C4-2B (cell line): ENCODE data around the gene EFEMP2.

Experiments used
- H3K27ac ChIP-seq: fragments of 450-650 bp; 2 replicates; pipeline ENCODE4 v1.5.1; 2017
- ZFX ChIP-seq: fragments of 450-650 bp; IDR thresholded peaks from 2 replicates; pipeline ENCODE4 v1.6.1; 2017
- TF ChIP-seq, protein P1 (sequence below): fragments of 450-650 bp; conservative IDR thresholded peaks from 2 replicates; pipeline ENCODE4 v1.5.1; 2017; ENCODE audit warnings: mild to moderate bottlenecking

EFEMP2 gene

DNA sequence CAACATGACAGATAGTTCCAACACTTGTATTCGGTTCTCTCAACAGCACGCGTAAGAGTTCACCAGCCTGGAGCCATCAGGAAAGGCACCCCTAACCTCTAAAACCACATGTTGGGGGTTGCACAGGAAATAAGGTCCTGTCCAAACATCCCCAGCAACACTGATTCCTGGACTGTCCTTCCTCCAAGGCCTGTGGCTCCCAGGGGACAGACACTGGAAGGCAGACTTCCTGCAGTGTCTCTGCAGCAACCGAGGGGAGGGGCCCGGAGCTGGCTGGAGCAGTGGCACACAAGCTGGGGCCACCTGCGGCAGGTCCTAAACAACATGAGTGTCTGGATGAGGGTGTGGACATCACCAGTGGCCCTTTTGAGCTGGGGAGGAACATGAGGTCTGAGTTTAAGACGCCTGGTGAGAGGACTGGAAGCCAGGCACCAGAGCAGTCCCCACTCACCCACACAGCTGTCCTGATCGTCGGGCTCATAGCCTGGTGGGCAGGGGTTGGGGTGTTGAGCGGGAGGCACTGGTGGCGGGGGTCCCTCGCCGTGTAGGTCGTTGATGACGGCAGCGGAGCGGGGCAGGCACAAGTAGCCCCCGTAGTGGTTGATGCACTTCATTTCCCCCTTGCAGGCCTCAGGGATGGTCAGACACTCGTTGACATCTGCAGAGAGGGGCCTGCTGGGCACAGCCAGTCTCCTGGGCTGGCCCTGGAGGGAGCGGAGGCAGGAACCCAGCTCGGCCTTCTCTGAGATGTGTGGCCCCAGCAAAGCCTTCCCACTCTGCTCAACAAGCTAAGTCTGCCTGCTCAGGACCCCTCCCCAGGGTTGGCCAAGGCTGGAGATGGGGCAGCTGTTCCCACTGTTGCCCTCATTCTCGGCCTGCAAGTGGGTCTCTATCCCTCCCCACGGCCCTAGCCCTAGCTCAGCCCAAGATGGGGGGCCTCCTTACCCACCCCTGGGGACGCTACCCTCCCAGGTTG, 1.6 kb downstream of the EFEMP2 start:
- TF ChIP-seq, protein P1, sequence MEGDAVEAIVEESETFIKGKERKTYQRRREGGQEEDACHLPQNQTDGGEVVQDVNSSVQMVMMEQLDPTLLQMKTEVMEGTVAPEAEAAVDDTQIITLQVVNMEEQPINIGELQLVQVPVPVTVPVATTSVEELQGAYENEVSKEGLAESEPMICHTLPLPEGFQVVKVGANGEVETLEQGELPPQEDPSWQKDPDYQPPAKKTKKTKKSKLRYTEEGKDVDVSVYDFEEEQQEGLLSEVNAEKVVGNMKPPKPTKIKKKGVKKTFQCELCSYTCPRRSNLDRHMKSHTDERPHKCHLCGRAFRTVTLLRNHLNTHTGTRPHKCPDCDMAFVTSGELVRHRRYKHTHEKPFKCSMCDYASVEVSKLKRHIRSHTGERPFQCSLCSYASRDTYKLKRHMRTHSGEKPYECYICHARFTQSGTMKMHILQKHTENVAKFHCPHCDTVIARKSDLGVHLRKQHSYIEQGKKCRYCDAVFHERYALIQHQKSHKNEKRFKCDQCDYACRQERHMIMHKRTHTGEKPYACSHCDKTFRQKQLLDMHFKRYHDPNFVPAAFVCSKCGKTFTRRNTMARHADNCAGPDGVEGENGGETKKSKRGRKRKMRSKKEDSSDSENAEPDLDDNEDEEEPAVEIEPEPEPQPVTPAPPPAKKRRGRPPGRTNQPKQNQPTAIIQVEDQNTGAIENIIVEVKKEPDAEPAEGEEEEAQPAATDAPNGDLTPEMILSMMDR: no peak
- TF ChIP-seq ZFX: no peak
- H3K27ac ChIP-seq: no peak overlapping the region

DNA sequence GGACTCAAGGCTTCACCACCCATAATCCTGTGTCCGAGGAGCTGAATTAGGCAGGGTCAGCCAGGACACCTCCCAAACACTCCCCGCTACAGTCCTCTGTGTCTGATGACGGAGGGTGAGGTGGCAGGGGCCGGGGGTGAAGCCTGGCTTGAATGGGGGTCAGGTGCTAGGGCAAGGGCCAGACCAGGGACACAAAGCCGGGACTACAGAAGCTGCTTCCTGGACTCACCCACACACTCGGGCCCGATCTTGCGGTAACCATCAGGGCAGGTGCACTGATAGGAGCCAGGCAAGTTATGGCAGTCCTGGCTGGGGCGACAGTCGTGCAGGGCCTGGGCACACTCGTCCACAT, 2.3 kb downstream of the EFEMP2 start:
- H3K27ac ChIP-seq: no peak overlapping the region
- TF ChIP-seq, protein P1: no peak
- TF ChIP-seq ZFX: no peak

DNA sequence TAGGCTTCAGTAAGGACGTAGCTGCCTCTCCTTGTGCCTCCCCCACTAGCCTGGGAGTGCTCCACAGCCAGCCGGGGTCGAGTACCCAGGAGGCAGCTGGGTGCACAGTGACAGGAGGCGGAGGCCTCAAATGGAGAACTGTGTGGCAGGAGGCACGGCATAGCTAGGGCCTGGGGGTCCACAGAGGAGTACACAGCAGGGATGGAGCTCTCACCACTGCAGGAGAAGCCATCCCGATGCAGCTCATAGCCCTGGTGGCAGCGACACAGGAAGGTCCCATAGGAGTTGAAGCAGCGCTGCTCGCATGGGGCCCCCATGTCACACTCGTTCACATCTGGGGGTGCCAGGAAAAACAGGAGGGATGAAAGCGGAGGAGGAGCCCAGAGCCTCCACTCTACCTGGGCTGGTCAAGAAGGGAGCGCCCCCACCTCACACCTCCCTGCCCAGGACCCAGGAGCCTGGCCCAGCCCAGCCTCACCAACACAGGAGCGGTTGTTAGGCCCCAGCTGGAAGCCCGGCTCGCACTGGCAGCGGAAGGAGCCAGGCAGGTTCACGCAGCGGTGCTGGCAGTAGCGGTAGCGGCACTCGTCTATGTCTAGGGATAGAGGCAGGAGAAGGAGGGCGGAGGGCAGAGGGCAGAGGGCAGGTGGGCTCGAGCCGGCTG, 2.8 kb downstream of the EFEMP2 start:
- TF ChIP-seq, protein P1: no peak
- no peak for TF ChIP-seq ZFX
- H3K27ac ChIP-seq: no peak overlapping the region

DNA sequence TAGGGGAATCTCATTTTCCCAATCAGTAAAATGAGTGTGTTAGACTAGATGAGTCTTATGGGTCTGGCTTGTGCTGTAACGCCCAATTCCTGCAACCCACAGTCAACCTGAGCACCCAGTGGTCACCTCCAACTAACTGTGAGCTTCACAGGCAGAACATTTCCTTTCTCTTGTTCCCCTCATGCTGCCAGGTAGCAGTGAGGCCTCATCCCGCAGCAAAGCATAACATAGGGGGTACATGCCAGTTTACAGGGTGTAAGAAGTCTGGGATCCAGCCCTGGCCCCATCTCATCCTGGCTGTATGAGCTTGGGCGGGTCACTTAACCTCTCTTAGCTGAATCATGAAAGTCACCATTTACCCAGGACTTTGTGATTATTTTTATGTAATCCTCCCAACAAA, 3.7 kb downstream of the EFEMP2 start:
- no peak overlapping the region for H3K27ac ChIP-seq
- TF ChIP-seq, protein P1: no peak
- no peak for TF ChIP-seq ZFX

DNA sequence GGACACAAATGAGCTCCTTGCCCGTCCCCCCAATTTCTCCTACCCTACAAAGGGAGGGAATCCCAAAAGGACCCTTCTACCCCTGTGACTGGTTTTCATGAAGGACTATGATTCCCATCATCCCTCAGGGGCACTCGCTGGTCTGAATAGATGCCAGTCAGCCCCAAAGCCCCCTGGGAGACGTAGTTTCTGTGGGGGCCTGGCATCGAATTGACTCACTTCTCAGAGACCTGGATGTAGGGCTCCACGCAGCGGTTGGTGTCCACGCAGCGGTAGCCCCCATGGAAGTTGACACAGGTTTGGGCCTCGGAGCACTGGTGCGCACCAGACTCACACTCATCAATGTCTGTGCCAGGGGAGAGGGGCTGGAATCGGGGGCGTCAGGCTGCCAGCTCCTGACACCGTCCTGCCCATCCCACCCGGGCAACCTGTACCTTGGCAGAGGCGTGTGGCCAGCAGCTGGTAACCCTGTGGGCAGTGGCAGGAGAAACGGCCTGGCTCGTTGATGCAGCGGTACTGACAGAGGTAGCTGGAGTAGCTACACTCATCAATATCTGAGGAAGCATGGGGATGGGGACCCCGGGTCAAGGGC, 4.4 kb downstream of the EFEMP2 start:
- TF ChIP-seq ZFX: no peak
- TF ChIP-seq, protein P1: no peak
- H3K27ac ChIP-seq: no peak overlapping the region

DNA sequence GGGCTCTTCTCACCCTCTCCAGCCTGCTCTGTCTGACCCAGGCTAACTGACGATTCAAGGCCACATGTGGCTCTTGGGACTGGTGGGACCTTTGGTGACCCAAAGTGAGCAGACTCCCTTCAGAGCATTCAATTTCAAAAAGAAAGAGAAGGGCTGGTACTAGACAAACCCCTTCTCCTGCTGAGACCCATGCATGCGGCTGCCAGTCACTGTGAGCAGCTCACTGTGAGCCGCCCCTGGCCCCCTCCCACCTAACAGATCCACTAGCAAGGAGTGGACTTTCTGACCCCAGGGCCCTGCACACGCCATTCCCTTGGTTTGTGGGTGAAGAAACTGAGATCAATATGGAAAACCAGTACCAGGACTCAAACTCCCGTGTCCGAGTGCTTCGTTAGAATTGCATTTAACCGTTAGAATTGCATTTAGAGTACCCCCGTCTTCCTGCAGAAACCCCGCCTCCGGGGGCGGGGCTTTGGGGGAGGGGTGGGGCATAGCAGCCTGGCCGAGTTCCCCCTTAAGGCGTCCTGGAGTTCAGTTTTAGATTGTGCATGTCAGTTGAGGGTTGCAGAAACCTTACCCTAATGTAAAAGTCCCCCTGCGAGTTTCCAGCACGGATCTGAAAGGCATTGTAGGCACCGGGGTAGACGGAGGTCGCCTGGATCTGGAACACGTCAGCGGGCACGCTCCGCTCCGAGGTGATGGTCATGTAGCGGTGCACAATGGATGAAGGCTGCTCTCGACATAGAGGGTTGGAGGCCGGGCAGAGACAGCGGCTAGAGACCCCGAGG, 5.1 kb downstream of the EFEMP2 start:
- no peak for TF ChIP-seq ZFX
- TF ChIP-seq, protein P1: no peak
- H3K27ac ChIP-seq: no peak overlapping the region
